NT2/D1 (cell line): ENCODE measurements around the gene CDH4.
"Not testable (repeated sequence)": the region's sequence is repeated elsewhere in the genome, so short reads cannot be mapped to it uniquely, and the experiment has no call there.

Experiments used
- DNase-seq: peaks from one replicate; pipeline ENCODE4 v3.0.0-alpha.2; 2011; ENCODE audit warnings: low read depth, low spot score
- H3K27me3 ChIP-seq: 2 replicates; pipeline ENCODE4 v1.6.0; 2011; ENCODE audit warnings: mild to moderate bottlenecking; ENCODE audit not compliant: insufficient read length, insufficient read depth
- H3K36me3 ChIP-seq: 2 replicates; pipeline ENCODE4 v1.6.1; 2011; ENCODE audit warnings: mild to moderate bottlenecking, low read length, mixed read lengths; ENCODE audit not compliant: insufficient read depth, insufficient read length
- H3K4me1 ChIP-seq: 2 replicates; pipeline ENCODE4 v1.5.1; 2011; ENCODE audit not compliant: insufficient read depth, insufficient read length
- H3K4me3 ChIP-seq: 2 replicates; pipeline ENCODE4 v1.5.1; 2011; ENCODE audit warnings: low read depth; ENCODE audit not compliant: insufficient read length
- H3K9ac ChIP-seq: 2 replicates; pipeline ENCODE4 v1.6.0; 2011; ENCODE audit warnings: low read depth; ENCODE audit not compliant: insufficient read length
- H3K9me3 ChIP-seq: 2 replicates; pipeline ENCODE4 v1.5.1; 2011; ENCODE audit warnings: mild to moderate bottlenecking, low read length; ENCODE audit not compliant: insufficient read depth
- SUZ12 ChIP-seq: IDR thresholded peaks from 2 replicates; pipeline ENCODE4 v1.6.1; 2011; ENCODE audit not compliant: insufficient read length, insufficient read depth; ENCODE audit errors: extremely low read depth
- YY1 ChIP-seq: IDR thresholded peaks from 2 replicates; pipeline ENCODE4 v1.6.1; 2011; ENCODE audit not compliant: insufficient read length, insufficient read depth
- ZNF274 ChIP-seq: IDR thresholded peaks from 2 replicates; pipeline ENCODE4 v1.6.1; 2011; ENCODE audit warnings: mild to moderate bottlenecking, low read depth, low read length

Gene CDH4

DNA sequence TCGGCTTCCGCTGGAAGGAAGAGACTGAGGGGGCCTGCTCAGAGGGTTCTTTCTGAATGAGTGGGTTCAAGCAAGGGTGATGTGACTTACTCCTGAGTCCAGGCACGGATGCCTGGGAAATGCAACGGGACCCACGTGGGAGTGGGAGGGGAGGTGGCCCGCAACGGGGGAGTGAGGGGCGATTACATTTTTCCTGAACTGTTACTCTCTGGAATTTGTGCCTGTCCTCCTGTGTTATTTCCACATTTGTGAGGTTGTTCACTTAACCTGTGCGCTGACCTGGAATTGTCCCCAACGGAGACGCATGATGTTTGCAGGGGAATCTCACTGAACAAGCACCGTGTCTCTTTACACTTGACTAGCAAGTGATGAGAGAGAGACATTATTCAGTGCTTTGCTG is 209.4 kb downstream of the CDH4 start:
- TF ChIP-seq YY1: no peak
- TF ChIP-seq SUZ12: no peak
- TF ChIP-seq ZNF274: no peak
- no peak for DNase-seq
- no peaks in the 10 kb centered on the region for H3K4me1 ChIP-seq
- H3K4me3 ChIP-seq: no peak overlapping the region
- H3K9ac ChIP-seq: no peak overlapping the region
- no peaks in the 10 kb centered on the region for H3K36me3 ChIP-seq
- H3K27me3 ChIP-seq: peaks cover 13% of the 10 kb centered on the region
- H3K9me3 ChIP-seq: peaks cover 21% of the 10 kb centered on the region; the same call in 1 of the 2 replicates

GRCh38 chr20:61464307-61465303 is 212.5 kb downstream of the CDH4 start:
- no peak overlapping the region for H3K9ac ChIP-seq
- TF ChIP-seq ZNF274: no peak
- TF ChIP-seq YY1: no peak
- TF ChIP-seq SUZ12: no peak
- H3K27me3 ChIP-seq: peaks cover 4% of the 10 kb centered on the region

GRCh38 chr20:61475729-61476128 is 223.7 kb downstream of the CDH4 start:
- no peak for DNase-seq
- no peak for TF ChIP-seq SUZ12
- TF ChIP-seq ZNF274: no peak
- TF ChIP-seq YY1: no peak
- Histone ChIP-seq H3K36me3 (no peaks in the 10 kb centered on the region), H3K9me3 (no peaks in the 10 kb centered on the region), H3K4me3 (no peak overlapping the region), H3K27me3 (peaks cover 8% of the 10 kb centered on the region), H3K4me1 (peaks cover 4% of the 10 kb centered on the region), H3K9ac (no peak overlapping the region)

More at GRCh38 chr20:61464307-61465303, 212.5 kb downstream of the CDH4 start:
- Histone ChIP-seq H3K4me3 (no peak overlapping the region), H3K4me1 (no peaks in the 10 kb centered on the region), H3K9me3 (peaks cover 38% of the 10 kb centered on the region), H3K36me3 (no peaks in the 10 kb centered on the region)
- DNase-seq: no peak

- Histone ChIP-seq H3K9ac (no peak overlapping the region), H3K4me3 (no peak overlapping the region), H3K4me1 (peaks cover 4% of the 10 kb centered on the region), H3K27me3 (peaks cover 8% of the 10 kb centered on the region), H3K9me3 (no peaks in the 10 kb centered on the region), H3K36me3 (no peaks in the 10 kb centered on the region)
- TF ChIP-seq SUZ12: no peak
- no peak for TF ChIP-seq YY1
- TF ChIP-seq ZNF274: no peak
- DNase-seq: no peak
Observed at GRCh38 chr20:61476956-61477355, 224.9 kb downstream of the CDH4 start.

DNA sequence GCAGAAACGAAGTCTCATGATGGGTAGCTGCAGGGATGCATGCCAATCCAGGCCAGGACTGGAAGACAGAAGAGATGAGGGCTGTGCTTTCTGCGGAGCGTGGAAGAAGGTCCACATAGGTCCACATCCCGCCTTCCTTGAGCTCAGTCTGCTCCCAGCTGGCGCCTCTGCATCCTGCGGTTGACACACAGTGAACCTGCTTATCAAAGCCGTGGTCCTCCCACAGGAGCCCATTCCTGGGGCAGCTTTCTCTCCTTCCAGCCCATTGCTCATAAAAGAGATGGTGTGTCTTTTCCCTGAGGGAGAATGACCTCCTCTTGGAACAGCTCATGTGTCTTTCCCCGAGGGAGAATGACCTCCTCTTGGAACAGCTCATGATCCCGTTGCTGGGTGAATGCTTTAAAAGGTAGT is 225.4 kb downstream of the CDH4 start:
- H3K9ac ChIP-seq: no peak overlapping the region
- no peak for DNase-seq
- H3K9me3 ChIP-seq: no peaks in the 10 kb centered on the region
- H3K4me3 ChIP-seq: no peak overlapping the region
- H3K4me1 ChIP-seq: peaks cover 4% of the 10 kb centered on the region
- TF ChIP-seq SUZ12 (no peak), ZNF274 (no peak), YY1 (no peak)
- peaks cover 8% of the 10 kb centered on the region for H3K27me3 ChIP-seq
- no peaks in the 10 kb centered on the region for H3K36me3 ChIP-seq

DNA sequence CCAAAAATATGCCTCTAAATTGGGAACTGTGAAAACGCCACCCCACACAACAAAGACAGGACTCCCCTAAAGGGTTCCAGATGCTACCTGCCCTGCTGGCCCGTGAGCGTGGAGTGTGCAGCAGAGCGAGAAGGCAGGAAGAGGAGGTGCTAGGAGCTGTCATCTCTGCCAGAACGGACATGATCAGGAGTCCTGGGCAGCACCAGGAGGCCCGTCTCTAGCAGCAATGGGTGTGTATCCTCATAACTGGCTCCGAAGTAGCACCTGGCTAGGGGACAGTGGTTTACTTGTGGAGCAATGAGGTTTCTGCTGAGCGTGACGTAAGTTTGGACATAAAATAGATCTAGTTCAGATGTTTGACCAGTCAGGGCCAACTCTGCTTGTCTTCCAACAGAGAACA is 226.0 kb downstream of the CDH4 start:
- Histone ChIP-seq H3K9me3 (no peaks in the 10 kb centered on the region), H3K4me3 (no peak overlapping the region), H3K4me1 (peaks cover 4% of the 10 kb centered on the region), H3K27me3 (peaks cover 8% of the 10 kb centered on the region), H3K9ac (no peak overlapping the region), H3K36me3 (no peaks in the 10 kb centered on the region)
- no peak for DNase-seq
- TF ChIP-seq SUZ12: no peak
- TF ChIP-seq YY1: no peak
- no peak for TF ChIP-seq ZNF274

- TF ChIP-seq ZNF274 (no peak), YY1 (no peak), SUZ12 (no peak)
- no peak for DNase-seq
- H3K4me3 ChIP-seq: no peak overlapping the region
- peaks cover 8% of the 10 kb centered on the region for H3K27me3 ChIP-seq
- H3K4me1 ChIP-seq: peaks cover 4% of the 10 kb centered on the region
- no peak overlapping the region for H3K9ac ChIP-seq
- H3K36me3 ChIP-seq: no peaks in the 10 kb centered on the region
- H3K9me3 ChIP-seq: no peaks in the 10 kb centered on the region
Observed at GRCh38 chr20:61478611-61479305, 226.7 kb downstream of the CDH4 start.

- H3K9me3 ChIP-seq, H3K9ac ChIP-seq, H3K36me3 ChIP-seq, H3K4me1 ChIP-seq, DNase-seq, H3K27me3 ChIP-seq, H3K4me3 ChIP-seq: not testable (repeated sequence)
Observed at GRCh38 chr20:61479433-61479832, 227.4 kb downstream of the CDH4 start.
